HG03442 (cell line): Measurements from ENCODE around the gene WDFY3.

Experiments used
- ATAC-seq: cut with Tn5 transposase; IDR thresholded peaks from one replicate; pipeline ENCODE4 v1.9.1; 2021; ENCODE audit warnings: mild to moderate bottlenecking, moderate library complexity; ENCODE audit not compliant: unreplicated experiment

WDFY3 gene

DNA sequence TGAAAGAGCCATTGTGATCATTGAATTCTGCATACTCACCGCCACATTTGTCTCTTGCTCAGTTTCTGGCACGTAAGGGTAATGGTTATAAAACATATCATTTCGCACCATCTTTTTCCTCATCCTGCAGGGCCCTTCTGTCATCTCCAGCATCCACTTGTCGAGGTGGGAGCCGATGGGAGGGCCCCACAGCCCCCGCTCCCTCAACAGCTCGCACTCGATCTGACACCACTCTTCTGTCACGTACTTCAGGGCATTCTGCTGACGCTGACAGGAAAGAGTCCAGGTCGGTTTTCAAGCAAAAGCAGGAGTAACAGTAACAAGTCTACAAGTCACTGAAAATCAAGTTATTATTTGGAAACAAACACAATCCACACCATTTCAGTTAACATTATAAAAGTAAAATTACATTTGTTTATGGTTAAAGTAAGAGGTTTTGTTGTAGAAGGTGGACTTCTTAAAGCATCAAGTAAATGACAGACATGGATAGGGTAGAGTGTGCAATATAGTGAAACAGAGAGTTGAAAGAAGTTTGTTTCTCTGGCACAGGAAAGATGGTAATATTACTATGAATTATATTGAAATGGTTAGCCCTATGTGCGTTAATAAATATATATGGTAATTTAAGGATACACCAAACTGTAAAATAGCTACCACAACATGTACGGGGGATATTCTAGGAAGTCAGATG lies 233.0 kb downstream of the WDFY3 start:
- no peak for ATAC-seq

- no peak for ATAC-seq
Observed at GRCh38 chr4:84730375-84730774, 236.1 kb downstream of the WDFY3 start.

- no peak for ATAC-seq
Observed at GRCh38 chr4:84727491-84727890, 239.0 kb downstream of the WDFY3 start.

- ATAC-seq: no peak
Observed at GRCh38 chr4:84726356-84726755, 240.1 kb downstream of the WDFY3 start.

DNA sequence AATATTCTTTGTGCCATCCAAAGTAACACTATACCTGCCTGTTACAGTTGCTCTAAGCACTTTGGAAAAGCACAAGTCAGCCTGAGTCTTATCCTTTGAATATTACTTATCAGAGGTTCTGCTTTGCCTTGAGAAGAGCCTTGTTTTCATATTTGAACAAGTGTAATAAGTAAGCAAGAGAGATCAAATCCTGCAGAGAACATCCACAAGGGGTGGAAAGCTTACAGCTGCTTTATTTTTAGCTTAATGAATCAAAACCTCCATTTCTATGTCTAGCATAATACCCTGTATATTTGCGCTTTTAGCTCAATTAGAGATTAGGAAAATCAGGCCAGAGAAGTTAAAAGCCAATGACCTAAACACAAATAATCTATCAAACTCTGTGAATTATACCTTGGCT lies 243.8 kb downstream of the WDFY3 start:
- no peak for ATAC-seq

DNA sequence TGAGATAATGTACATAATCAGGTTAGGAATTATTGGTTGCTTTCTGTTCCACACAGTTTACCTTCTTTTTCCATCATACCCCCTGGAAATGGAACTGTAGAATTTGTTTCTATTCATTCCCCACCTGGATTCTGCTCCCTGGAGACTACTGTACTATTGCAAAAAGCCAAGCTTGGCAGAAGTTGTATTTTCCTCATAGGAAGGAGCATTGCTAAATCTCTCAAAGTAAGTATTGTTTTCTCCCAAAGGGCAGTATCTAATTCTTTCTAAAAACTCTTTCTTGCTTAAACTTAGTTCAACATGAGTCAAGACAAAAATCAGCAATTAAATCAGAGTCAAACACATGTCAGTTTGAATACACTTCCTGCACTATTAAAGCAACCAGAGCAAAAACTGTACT lies 247.4 kb downstream of the WDFY3 start:
- no peak for ATAC-seq

DNA sequence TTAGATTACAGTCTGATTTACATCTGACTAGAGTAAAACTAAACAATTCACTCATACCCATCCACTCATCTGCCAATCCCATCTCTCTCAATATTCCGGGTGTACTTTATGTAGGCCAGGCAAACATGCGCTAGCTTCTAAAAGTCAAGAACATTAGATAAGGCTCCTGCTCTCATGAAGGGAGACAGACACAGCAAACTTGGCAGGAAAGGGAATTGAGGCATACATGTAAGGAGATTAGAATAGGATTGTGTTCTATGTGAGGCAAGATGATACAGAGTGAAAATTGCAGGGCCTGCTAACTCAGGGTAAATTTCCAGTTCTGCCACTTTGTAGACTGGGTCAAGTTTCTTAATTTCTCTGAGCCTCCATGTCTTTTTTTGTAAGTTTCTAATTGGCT lies 247.8 kb downstream of the WDFY3 start:
- ATAC-seq: no peak

DNA sequence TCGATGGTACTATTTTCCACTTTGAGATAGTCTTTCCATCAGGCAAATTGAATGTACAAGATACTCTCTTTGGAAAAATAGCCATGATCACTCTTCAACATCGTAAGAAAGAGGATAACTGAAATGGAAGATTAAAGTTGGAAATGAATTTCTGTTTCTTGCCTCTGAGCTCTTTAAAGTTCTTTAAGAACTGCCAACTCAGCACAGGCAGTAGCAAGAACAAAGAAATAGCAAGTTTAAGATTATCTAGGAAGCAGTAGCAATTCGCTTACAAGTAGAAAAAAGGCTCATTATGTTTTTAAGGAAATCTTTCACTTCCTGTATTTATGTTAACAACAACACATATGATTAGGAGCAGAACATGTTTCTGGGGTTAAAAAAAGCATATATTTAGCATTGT lies 255.9 kb downstream of the WDFY3 start:
- ATAC-seq: no peak

GRCh38 chr4:84708406-84709135 lies 257.9 kb downstream of the WDFY3 start:
- ATAC-seq: no peak

DNA sequence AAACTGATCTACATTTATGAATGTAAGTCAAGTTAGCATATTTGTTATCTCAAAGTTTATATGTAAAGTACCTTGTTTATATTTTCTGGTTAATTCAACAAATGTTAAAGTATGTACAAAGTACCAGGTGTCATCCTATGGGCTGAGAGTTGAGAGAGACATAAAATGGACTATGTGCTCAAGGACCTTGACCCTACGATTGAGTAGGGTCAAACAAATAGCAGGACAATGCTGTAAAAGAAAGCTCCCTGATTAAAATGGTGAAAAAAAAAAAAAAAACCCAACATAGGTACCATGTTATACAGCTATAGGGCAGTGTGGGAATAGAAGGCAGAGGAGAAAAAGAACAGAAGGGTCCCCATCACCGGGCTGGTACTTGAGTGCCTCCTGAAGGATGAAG lies 260.2 kb downstream of the WDFY3 start:
- ATAC-seq: no peak

DNA sequence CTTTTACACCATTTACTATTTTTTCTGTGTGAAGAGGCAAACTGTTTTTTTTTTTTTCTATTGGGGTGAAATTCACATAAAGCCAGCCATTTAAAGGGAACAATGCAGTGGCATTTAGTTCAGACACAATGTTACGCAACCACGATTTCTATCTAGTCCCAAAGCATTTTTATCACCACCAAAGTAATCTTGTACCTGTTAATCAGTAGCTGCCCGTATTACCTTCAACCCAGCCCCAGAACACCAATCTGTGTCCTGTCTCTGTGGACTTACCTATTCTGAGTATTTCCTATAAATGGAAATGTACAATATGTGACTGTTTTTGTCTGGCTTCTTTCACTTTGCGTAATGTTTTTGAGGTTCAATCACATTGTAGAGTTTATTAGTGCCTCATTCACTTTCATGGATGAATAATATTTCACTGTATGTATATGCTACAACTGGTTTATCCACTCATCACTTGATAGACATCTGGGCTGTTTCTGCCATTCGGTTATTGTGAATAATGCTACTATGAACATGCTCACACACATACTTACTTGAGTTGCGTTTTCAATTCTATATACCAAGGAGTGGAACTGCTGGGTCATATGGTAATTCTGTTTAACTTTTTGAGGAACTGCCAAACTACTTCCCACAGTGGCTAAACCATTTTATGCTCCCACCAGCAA lies 267.4 kb downstream of the WDFY3 start:
- no peak for ATAC-seq

DNA sequence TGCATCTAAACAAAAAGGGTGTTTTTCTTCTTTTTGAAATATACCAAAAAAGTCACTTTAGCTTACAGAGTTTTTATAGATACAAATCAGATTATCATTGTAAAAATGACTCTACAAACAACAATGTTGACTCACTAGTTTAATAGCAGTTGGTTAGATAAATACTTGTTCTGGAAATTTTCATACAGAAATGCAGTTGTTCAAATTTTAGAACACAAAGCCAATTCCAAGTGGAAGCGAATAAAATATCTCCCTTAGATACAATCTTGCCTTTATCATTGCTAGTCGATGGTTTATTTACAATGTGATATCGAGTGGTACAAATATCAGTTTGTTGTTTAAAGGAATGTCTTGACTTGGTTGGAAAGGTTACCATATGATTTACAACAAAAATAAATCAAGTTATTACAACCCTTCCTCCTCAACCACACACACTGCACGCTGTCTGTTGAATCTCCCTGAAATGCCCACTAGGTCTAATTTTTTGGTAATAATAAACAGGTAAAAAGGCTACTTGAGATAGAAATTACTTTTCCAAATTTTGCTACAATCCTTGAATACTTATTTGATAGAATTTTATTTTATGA lies 268.8 kb downstream of the WDFY3 start:
- no peak for ATAC-seq

- ATAC-seq: no peak
Observed at GRCh38 chr4:84697159-84697558, 269.3 kb downstream of the WDFY3 start.

DNA sequence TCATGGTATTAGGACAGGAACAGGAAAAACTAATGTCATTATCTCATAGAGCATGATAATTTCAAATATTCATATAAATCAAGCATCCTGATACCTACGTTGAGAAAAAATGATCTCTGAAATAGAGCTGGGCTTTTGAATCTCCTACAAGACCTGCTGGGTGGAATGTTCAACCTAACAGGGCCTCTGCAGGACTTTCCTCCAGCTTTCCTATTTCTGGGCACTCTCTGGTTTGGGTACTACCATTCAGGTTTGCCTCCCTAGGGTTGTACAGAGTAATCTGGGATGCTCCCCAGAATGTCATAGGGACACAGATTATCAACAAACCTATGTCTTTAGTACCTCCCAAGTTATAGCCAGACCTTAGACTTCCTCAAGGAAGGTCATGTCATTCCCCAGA lies 274.7 kb downstream of the WDFY3 start:
- ATAC-seq: no peak

DNA sequence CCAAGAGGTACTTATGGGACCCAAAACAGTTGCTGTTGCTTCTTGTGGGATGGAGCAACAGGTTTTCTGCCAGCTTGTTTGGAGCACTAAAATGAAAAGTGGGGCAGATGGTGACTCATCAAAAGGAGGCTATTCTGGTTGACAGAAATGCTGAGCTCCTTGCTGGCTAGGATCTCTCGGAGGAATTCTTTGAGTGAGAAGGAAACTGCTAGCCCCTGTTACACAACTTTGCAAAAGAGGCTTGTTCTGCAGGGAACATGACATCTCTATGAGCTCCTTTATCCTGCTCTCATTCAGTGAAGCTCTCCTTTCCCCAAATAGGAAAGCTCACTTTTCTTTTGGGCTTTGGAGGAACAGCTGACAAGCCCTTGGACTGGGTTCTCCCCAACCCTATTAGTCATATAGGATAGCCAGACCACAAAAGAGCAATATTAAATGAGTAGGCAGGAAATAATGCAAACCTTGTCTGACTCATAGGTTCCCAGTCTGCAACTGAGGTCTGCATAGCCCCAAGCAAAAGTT lies 275.3 kb downstream of the WDFY3 start:
- no peak for ATAC-seq

GRCh38 chr4:84690481-84690880 lies 276.0 kb downstream of the WDFY3 start:
- ATAC-seq: no peak

GRCh38 chr4:84689197-84689596 lies 277.3 kb downstream of the WDFY3 start:
- no peak for ATAC-seq

- ATAC-seq: no peak
Observed at GRCh38 chr4:84688605-84689004, 277.9 kb downstream of the WDFY3 start.

DNA sequence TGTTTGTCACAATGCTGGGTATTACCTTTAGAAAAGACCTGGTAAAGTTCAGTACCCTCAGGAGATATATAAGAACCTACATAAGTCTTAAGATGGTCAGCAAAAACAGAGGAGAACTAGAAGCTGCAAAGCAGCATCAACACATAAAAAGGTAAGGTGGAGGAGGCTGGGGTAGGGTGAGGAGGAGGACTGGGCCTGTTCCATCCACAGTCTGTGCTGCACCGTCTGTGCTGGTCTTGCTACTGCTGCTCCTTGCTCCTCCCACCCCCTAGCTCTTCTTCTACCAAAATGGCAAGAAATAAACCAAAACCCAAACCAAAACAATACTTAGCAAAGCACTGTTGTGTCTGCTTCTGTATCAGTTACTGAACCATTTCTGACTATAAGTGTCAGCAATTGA lies 281.4 kb downstream of the WDFY3 start:
- ATAC-seq: no peak

- no peak for ATAC-seq
Observed at GRCh38 chr4:84684361-84684760, 282.1 kb downstream of the WDFY3 start.

- no peak for ATAC-seq
Observed at GRCh38 chr4:84683064-84683850, 283.2 kb downstream of the WDFY3 start.
